DND-41 (cell line): ENCODE results near the gene SPEF1.

Experiments
- ATAC-seq: fragments of 200-7000 bp; cut with Tn5 transposase; 3 replicates; pipeline ENCODE4 v1.9.1; 2021; ENCODE audit warnings: low read depth; ENCODE audit not compliant: insufficient read depth
- DNase-seq: peaks from one replicate; pipeline ENCODE4 v3.0.0-alpha.2; 2020
- H2AFZ ChIP-seq: 2 replicates; pipeline ENCODE4 v1.6.0; 2012; ENCODE audit warnings: low read depth, low read length
- H3K27ac ChIP-seq: 2 replicates; pipeline ENCODE4 v1.5.1; 2012; ENCODE audit warnings: low read length, inconsistent platforms
- H3K27me3 ChIP-seq: fragments of 200-600 bp; sonication (generic); 2 replicates; pipeline ENCODE4 v1.6.0; 2012; ENCODE audit warnings: low read length, mild to moderate bottlenecking, inconsistent platforms; ENCODE audit not compliant: insufficient read depth, poor library complexity
- H3K36me3 ChIP-seq: 2 replicates; pipeline ENCODE4 v1.5.1; 2012; ENCODE audit warnings: low read length, inconsistent platforms; ENCODE audit not compliant: insufficient read depth
- H3K4me1 ChIP-seq: 2 replicates; pipeline ENCODE4 v1.5.1; 2012; ENCODE audit warnings: mild to moderate bottlenecking, low read length; ENCODE audit not compliant: insufficient read depth
- H3K4me2 ChIP-seq: 2 replicates; pipeline ENCODE4 v1.6.0; 2012; ENCODE audit warnings: mild to moderate bottlenecking, moderate library complexity, low read length, inconsistent platforms; ENCODE audit not compliant: insufficient read depth
- H3K4me3 ChIP-seq, 2 experiments: fragments of 200-600 bp in 1 of 2; shearing (Covaris generic) in 1 of 2; 2 replicates each; pipeline ENCODE4 v1.5.1; 2012 to 2016; ENCODE audit warnings: inconsistent platforms in 2 of 2, low read length in 2 of 2, mild to moderate bottlenecking in 2 of 2, low read depth in 1 of 2, moderate library complexity in 1 of 2
- H3K79me2 ChIP-seq: 2 replicates; pipeline ENCODE4 v1.6.0; 2012; ENCODE audit warnings: low read length, inconsistent platforms; ENCODE audit not compliant: insufficient read depth
- H3K9ac ChIP-seq: 2 replicates; pipeline ENCODE4 v1.6.0; 2012; ENCODE audit warnings: low read depth, mild to moderate bottlenecking, inconsistent platforms, low read length, moderate library complexity
- H3K9me3 ChIP-seq: 2 replicates; pipeline ENCODE4 v1.5.1; 2012; ENCODE audit warnings: low read length, moderate library complexity, mild to moderate bottlenecking, inconsistent platforms; ENCODE audit not compliant: insufficient read depth, severe bottlenecking
- H4K20me1 ChIP-seq: 2 replicates; pipeline ENCODE4 v1.6.0; 2012; ENCODE audit warnings: low read length; ENCODE audit not compliant: insufficient read depth
- EZH2 ChIP-seq: IDR thresholded peaks from 3 replicates; pipeline ENCODE4 v1.6.1; 2012; ENCODE audit warnings: borderline replicate concordance, low read depth, mild to moderate bottlenecking, moderate library complexity, low read length, inconsistent platforms; ENCODE audit not compliant: severe bottlenecking
- TF ChIP-seq, protein P1 (sequence below): IDR thresholded peaks from 2 replicates; pipeline ENCODE4 v1.5.1; 2012; ENCODE audit warnings: borderline replicate concordance, low read length, moderate library complexity, mild to moderate bottlenecking; ENCODE audit not compliant: poor library complexity, severe bottlenecking; ENCODE audit errors: extremely low read depth

The SPEF1 gene

GRCh38 chr20:3820901-3821727, 39.9 kb upstream of the SPEF1 start:
- Histone ChIP-seq H3K27me3 (no peaks in the 10 kb centered on the region), H3K36me3 (peaks cover 39% of the 10 kb centered on the region), H3K4me1 (peaks cover 38% of the 10 kb centered on the region), H3K4me3 (peak overlapping the region; percentile 43 to 77), H3K9me3 (no peaks in the 10 kb centered on the region), H4K20me1 (no peaks in the 10 kb centered on the region), H3K27ac (peak overlapping the region; percentile 95), H3K79me2 (peaks cover 18% of the 10 kb centered on the region), H3K4me2 (peak overlapping the region; percentile 67), H3K9ac (peak overlapping the region; percentile 80), H2AFZ (peak overlapping the region; percentile 89)
- DNase-seq, result no peak
- ATAC-seq, result no peak
- no peak for TF ChIP-seq EZH2
- TF ChIP-seq, protein P1, sequence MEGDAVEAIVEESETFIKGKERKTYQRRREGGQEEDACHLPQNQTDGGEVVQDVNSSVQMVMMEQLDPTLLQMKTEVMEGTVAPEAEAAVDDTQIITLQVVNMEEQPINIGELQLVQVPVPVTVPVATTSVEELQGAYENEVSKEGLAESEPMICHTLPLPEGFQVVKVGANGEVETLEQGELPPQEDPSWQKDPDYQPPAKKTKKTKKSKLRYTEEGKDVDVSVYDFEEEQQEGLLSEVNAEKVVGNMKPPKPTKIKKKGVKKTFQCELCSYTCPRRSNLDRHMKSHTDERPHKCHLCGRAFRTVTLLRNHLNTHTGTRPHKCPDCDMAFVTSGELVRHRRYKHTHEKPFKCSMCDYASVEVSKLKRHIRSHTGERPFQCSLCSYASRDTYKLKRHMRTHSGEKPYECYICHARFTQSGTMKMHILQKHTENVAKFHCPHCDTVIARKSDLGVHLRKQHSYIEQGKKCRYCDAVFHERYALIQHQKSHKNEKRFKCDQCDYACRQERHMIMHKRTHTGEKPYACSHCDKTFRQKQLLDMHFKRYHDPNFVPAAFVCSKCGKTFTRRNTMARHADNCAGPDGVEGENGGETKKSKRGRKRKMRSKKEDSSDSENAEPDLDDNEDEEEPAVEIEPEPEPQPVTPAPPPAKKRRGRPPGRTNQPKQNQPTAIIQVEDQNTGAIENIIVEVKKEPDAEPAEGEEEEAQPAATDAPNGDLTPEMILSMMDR, result no peak

DNA sequence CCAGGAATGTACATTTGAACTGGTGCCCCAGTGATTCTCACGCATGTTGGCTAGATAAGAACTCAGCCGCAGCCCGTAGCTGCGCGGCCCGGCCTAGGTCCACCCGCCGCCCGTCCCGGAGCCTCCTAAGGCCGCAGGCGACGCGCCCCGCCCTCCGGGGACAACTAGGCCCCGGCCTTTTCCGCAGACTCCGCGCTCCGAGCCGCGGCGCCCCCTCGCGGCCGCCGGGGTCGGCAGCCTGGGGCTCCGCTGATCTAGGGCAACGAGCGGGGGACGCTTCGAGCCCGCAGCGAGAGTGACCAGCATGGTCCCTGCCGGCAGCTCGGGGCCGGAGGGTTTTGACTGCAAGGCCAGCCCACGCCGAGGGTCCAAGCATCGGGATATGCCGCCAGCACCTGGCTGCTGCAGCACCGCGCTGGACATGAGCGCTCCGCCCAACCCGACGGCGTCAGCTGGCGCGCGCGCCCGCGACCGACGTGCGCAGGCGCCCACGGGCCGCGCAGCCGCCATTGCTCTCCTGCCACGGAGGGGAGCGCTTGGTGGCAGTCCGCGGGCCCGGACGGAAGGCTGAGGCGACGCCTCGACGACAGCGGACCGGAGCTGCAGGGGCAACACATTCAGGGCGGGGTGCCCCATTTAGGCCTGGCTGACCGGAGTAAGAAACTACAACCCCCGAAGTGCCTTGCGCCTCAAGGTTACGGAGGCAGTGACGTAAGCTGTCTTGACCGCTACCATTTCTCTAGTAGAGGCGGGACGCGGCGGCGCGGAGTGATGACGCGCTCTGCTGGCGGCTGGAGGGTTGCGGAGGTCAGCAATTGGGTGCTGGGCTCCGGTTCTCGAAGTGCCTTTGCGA, 39.0 kb upstream of the SPEF1 start, which contains the start of gene AP5S1:
Gene AP5S1, plus strand, starts transcription at position 500 of the 853 bp plus-strand sequence. CDS start 1,571 bp downstream, outside the sequence.
- Histone ChIP-seq H3K36me3 (peaks cover 32% of the 10 kb centered on the region), H4K20me1 (no peaks in the 10 kb centered on the region), H3K27ac (peak within 1 kb of the TSS; percentile 95), H2AFZ (peak within 1 kb of the TSS; percentile 89), H3K79me2 (peaks cover 18% of the 10 kb centered on the region), H3K27me3 (no peaks in the 10 kb centered on the region), H3K9me3 (no peaks in the 10 kb centered on the region), H3K4me3 (peak within 1 kb of the TSS; percentile 43 to 77), H3K9ac (peak within 1 kb of the TSS; percentile 80), H3K4me2 (peak within 1 kb of the TSS; percentile 67), H3K4me1 (peaks cover 46% of the 10 kb centered on the region)
- TF ChIP-seq, protein P1, result peak; percentile 100
- no peak for TF ChIP-seq EZH2
- peak; percentile 82 for ATAC-seq
- DNase-seq, result peak; percentile 91

DNA sequence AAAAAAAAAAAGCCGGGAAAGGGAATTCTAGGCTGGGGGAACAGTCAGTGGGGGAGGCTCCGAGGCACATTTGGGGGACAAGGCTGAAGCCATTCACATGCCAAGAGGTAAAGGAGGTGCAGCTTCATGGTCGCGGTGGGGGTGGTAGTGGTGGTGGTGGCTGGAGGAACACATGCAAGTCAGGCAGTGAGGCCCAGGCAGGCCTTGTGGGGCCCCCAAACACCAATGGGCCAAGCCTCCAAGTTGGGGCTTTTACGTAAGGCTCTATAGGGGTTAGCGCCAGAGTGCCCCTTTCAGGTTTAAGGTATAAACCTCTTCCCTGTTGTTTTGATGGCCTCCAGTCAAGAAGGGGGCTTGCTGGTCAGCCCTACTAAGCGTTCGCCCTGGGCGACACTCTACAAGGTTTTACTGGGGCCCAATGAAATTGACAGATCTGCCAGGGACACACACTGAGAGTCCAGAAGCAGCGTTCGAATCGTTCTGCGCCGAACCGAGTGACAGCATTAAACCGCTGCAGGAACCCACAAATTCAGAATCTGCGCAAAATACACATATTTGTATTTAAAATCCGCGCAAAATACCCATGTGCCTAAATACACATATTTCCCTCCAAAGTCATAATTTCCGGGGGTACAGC, 38.3 kb upstream of the SPEF1 start:
- DNase-seq (no peak), ATAC-seq (no peak)
- peaks cover 18% of the 10 kb centered on the region for H3K79me2 ChIP-seq
- H3K4me2 ChIP-seq, result peak overlapping the region; percentile 67
- peak overlapping the region; percentile 43 to 77 for H3K4me3 ChIP-seq
- H3K9me3 ChIP-seq, result no peaks in the 10 kb centered on the region
- peaks cover 24% of the 10 kb centered on the region for H3K36me3 ChIP-seq
- H4K20me1 ChIP-seq, result no peaks in the 10 kb centered on the region
- H3K27ac ChIP-seq, result peak overlapping the region; percentile 95
- H3K27me3 ChIP-seq, result no peaks in the 10 kb centered on the region
- peak overlapping the region; percentile 80 for H3K9ac ChIP-seq
- H2AFZ ChIP-seq, result peak overlapping the region; percentile 89
- H3K4me1 ChIP-seq, result peaks cover 50% of the 10 kb centered on the region
- TF ChIP-seq, protein P1, result no peak
- no peak for TF ChIP-seq EZH2
